GM18505 (cell line): ENCODE data around the gene NT5DC2.

ENCODE experiments used
- ATAC-seq: cut with Tn5 transposase; IDR thresholded peaks from one replicate; pipeline ENCODE4 v1.9.1; 2021; ENCODE audit not compliant: unreplicated experiment
- POLR2A ChIP-seq: IDR thresholded peaks from 4 replicates; pipeline ENCODE4 v1.6.1; 2011; ENCODE audit warnings: borderline replicate concordance; ENCODE audit not compliant: insufficient read depth, insufficient read length; ENCODE audit errors: extremely low read depth

Gene NT5DC2

DNA sequence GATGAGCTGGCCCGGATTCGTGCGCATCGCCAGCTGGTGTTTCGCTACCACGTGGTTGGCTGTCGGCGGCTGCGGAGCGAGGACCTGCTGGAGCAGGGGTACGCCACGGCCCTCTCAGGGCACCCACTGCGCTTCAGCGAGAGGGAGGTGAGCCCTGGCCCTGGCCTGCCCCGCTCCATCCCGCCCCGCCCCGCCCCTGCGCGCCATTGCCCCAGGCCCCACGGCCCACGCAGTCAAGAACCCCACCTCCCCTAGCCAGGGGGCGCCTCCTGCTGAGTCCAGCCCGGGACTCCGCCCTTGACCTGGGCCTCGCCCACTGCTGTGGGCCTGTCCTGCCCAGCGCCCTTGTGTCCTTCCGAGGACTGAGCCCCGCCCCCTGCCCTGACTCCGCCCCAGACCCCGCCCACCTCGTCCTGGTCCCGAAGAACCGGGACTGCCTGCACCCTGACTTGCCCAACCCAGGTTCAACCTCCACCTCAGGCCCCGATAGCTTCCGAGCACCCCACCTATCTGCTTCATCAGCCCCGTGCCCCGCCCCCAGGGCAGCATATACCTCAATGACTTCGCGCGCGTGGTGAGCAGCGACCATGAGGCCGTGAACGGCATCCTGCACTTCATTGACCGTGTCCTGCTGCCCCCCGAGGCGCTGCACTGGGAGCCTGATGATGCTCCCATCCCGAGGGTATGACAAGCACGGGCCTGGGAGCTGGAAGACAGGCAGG is 14.8 kb downstream of the NT5DC2 start:
- no peak for ATAC-seq
- no peak for TF ChIP-seq POLR2A

DNA sequence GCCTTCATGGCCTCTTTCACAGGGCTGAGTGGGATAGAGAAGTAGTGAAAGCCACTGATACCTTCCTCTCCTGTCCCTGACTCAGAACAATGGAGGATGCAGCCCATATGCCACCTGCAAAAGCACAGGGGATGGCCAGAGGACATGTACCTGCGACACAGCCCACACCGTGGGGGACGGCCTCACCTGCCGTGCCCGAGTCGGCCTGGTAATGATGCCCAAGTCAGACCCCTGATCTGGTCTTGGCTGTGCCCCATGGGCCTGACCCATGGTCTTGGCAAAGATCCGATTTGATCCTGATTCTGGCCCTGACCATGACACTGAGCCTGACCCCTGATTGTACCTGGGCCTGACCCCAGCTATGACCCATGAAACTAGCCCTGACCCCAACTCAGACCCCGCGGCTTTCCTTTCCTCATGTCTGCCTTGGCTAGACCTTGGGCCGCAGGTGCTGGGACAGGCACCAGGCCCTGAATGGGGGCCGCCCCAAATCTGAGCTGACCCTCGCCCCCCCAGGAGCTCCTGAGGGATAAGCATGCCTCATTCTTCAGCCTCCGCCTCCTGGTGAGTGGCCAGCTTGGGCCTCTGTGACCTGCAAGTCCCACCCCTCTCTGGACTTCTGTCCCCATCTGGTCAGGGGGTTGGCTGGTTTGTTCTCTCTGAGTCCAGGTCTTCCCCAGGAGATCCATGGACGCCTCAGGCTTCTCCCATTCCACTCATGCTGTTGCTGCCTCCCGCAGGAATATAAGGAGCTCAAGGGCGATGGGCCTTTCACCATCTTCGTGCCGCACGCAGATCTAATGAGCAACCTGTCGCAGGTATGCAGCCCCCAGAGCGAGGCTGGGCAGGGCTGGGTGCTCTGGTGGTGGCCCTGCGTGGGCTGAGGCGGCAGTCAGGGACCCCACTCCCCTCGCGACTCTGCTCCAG is 15.6 kb downstream of the NT5DC2 start:
- ATAC-seq = no peak
- TF ChIP-seq POLR2A = no peak

DNA sequence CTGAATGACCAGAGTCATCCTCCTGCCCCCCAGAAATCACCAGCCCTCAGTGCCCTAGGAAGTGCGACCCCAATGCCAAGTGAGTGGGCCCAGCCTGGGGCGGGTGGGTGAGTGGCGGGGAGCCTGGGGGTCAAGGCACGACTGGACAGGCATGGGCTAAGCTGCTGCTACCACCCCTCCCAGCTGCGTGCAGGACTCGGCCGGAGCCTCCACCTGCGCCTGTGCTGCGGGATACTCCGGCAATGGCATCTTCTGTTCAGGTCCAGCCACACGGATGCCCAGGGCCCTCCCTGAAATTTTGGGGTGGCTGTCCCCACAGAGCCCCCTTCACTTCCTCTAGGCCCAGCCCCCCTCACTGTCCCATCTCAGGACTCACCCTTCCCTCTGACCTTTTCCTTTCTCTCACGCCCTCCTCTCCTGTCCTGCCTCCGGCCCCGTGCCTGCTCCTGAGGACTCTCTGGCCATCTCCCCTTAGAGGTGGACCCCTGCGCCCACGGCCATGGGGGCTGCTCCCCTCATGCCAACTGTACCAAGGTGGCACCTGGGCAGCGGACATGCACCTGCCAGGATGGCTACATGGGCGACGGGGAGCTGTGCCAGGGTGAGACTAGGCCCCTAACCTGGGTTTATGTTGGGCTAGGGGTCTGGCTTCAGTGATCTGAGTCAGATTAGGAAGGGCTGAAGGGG is 17.0 kb downstream of the NT5DC2 start:
- TF ChIP-seq POLR2A = no peak
- ATAC-seq = no peak

GRCh38 chr3:52515192-52515591 is 18.5 kb downstream of the NT5DC2 start:
- no peak for ATAC-seq
- TF ChIP-seq POLR2A = no peak

DNA sequence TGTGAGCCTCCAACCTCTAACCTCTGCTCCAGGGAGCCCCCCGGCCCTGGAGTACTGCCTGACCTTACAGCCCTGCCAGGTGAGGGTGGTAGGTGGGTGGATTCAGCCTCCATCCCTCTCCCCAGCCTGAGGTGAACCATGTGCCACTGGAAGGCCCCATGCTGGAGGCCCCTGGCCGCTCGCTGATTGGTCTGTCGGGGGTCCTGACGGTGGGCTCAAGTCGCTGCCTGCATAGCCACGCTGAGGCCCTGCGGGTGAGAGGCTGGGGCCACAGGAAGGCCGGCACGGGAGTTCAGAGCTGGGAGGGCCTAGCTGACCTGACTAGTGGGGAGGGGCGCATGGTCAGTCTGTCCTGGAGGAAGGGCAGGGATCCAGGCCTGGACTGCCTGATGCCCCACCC is 19.1 kb downstream of the NT5DC2 start:
- ATAC-seq = no peak
- no peak for TF ChIP-seq POLR2A

DNA sequence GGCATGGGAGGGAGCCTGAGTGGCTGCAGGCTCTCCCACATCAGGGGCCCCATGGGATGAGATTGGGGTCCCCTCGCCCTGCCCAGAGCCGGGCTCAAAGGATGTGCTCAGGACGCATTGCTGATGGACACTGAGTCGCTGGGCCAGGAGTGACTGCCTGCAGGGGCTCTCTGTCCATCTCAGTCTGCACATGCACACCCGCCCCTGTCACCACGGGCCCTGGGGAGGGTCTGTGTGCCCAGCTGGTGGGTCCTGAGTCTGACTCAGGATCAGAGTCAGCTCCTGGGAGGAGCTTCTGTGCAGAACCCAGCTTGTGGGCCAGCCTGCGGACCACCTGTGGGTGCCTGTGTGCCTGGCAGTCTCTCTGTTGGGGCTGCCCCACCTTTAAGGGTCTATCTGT is 20.4 kb downstream of the NT5DC2 start:
- ATAC-seq = no peak

GRCh38 chr3:52512727-52513126 is 20.9 kb downstream of the NT5DC2 start:
- no peak for ATAC-seq
- TF ChIP-seq POLR2A = no peak

More for the DNA sequence above, 20.4 kb downstream of the NT5DC2 start:
- TF ChIP-seq POLR2A = no peak

DNA sequence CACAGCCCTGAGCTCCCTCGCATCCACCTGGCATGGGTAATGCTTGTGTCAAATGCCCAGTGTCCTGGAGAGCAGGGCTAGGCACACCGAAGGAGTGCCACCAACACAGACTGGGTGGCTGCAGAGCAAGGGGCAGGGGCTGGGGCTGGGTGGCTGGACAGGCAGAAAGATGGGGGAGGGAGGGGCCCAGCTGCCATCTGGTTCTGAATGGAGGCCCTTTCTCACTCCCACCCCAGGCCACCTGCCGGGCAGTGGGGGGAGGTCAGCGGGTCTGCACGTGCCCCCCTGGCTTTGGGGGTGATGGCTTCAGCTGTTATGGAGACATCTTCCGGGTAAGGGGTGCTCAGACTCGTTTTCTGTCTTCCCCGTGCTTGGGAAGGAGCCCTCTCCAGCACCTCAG is 21.6 kb downstream of the NT5DC2 start:
- ATAC-seq = no peak
- no peak for TF ChIP-seq POLR2A

DNA sequence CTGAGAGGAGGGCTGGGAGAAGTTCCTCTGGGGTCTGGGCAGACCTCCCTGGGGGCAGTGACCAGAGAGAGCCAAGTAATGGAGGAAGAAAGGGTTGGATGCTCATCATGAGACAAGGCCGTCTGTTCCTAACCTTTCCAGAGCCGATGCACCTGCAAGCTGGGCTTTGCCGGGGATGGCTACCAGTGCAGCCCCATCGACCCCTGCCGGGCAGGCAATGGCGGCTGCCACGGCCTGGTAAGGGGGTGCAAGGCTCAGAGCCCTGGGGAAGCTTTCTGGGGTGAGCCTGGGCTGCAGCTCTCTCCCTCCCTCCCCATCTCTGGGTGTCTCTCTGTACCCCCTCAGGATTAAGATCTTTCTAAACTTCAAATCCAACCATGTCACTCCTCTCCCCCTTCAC is 22.1 kb downstream of the NT5DC2 start:
- no peak for ATAC-seq
- no peak for TF ChIP-seq POLR2A

GRCh38 chr3:52509753-52510328 is 23.8 kb downstream of the NT5DC2 start:
- no peak for TF ChIP-seq POLR2A
- ATAC-seq = no peak

DNA sequence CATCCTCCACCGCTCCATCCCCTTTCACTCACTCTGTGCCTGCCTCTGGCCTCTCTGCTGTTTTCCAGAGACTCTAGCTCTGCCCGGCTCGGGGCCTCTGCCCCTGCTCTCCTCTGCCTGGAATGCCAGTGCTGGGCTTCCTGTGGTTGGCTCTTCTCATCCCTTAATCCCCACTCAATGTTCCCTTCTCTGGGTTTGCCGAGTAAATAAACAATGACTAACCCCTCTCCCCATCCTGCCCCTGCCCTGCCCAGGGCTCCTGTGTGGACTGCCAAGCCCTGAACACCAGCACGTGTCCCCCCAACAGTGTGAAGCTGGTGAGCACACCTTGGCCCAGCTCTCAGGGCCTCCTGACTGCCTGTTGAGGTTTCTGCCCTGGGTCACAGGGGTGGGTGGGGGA is 26.3 kb downstream of the NT5DC2 start:
- TF ChIP-seq POLR2A = no peak
- ATAC-seq = no peak

GRCh38 chr3:52506266-52506966 is 27.2 kb downstream of the NT5DC2 start:
- ATAC-seq = no peak
- no peak for TF ChIP-seq POLR2A

GRCh38 chr3:52504977-52505376 is 28.7 kb downstream of the NT5DC2 start:
- no peak for TF ChIP-seq POLR2A
- ATAC-seq = no peak

DNA sequence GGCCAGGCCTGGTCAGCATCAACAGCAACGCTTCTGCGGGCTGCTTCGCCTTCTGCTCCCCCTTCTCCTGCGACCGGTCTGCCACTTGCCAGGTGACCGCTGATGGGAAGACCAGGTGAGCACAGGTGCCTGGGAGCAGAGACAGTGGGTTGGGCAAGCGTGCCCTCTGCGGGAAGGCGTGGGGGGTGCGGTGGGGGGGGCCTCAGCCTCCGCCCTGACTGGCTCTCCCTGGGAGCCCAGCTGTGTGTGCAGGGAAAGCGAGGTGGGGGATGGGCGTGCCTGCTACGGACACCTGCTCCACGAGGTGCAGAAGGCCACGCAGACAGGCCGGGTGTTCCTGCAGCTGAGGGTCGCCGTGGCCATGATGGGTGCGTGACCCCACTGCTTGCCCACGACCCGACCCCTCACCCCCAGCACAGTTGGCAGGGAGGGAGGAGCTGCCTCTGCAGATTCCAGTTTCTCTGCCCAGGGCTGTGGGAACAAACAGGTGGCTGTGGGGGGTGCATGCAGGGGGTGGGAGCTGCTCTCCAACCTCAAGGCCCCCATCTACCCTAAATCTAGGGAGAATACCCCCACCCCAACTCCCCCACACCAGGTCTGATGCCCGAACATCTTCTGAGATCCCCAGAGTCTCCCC is 29.8 kb downstream of the NT5DC2 start:
- no peak for TF ChIP-seq POLR2A
- no peak for ATAC-seq
